SK-N-SH (cell line): ENCODE results near the gene BCAS3.

Experiments used
- CTCF ChIP-seq: fragments of 200-600 bp; sonication (generic); IDR thresholded peaks from 2 replicates; pipeline ENCODE4 v1.6.1; 2017; ENCODE audit warnings: antibody characterized with exemption, mild to moderate bottlenecking, moderate library complexity
- POLR2AphosphoS5 ChIP-seq: IDR thresholded peaks from 2 replicates; pipeline ENCODE4 v1.6.1; 2012; ENCODE audit warnings: low read depth, low read length
- REST ChIP-seq: IDR thresholded peaks from 2 replicates; pipeline ENCODE4 v1.6.1; 2012; ENCODE audit warnings: mild to moderate bottlenecking, low read depth, low read length, moderate library complexity
- SMC3 ChIP-seq: IDR thresholded peaks from 2 replicates; pipeline ENCODE4 v1.6.1; 2012; ENCODE audit warnings: low read depth, low read length, improper control_type of control experiment

- no peak for TF ChIP-seq CTCF
- TF ChIP-seq REST, result no peak
- no peak for TF ChIP-seq POLR2AphosphoS5
- TF ChIP-seq SMC3, result no peak
Observed at GRCh38 chr17:61160204-61160603, 482.6 kb downstream of the BCAS3 start.
